ENCODE measurements around the gene SGMS1. TPM values are rescaled to one million over a fixed set of nuclear protein-coding genes. Genes with fewer than 3 reads are reported as not detected.

The SGMS1 gene
- total and polyA plus RNA-seq, 2 experiments from 2014 or later = 15.0 to 34.7 TPM

DNA sequence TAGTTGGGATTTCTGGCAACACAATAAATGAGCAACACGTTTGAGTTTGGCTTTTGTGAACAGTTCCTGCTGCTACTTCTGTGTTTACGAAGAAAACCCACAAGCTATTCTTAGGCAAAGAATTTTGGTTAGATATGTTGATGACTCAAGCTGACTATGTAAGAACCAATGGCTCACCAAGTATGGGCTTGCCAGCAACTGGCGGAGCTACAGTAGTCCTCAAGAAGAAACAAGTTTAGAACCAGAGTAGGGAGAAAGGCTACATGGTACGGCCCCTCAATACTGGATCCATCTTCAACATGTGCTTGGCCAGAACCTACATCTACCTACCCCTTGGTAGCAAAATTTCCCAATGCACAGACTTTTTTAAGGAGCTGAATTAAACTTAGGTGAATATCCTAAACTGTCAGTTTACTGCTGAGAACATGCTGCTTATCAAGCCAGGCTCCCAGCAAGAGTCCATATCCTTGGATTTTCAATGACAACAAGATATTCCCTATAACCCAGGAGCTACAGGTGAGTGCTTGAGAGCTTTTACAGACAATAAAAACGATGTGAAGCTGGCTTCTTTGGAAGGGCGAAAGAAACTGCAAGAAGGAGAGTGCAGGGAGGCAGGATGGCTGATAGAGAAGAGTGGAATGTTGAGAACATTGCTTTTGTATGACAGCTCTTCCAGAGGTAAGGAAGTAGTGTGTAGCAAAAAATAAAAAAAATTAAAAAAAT lies 298.1 kb downstream of the SGMS1 start:
- Mint-ChIP-seq H3K4me3 (peak overlapping the region; percentile 14; the same call in 2 of the 3 replicates), H3K27ac (peak overlapping the region; percentile 93)
- peak; percentile 48 for DNase-seq (ENCODE audit: low spot score)

More for the DNA sequence above, 298.1 kb downstream of the SGMS1 start:
- Mint-ChIP-seq H3K27me3 (ENCODE audit: insufficient read depth, low read depth, poor library complexity) (no peaks in the 10 kb centered on the region), H3K4me1 (peaks cover 26% of the 10 kb centered on the region), H3K36me3 (ENCODE audit: low read depth) (no peaks in the 10 kb centered on the region), H3K9me3 (no peaks in the 10 kb centered on the region)
- Histone ChIP-seq H3K4me3 (0 out of 2 replicates have a peak overlapping the region, but pooled peaks have one; percentile 8), H3K79me2 (replicated peaks; ENCODE audit: insufficient read depth) (no peaks in the 10 kb centered on the region), H3F3A (replicated peaks; ENCODE audit: low read depth) (no peaks in the 10 kb centered on the region), H3K36me3 (ENCODE audit: insufficient read depth) (no peaks in the 10 kb centered on the region), H4K20me1 (replicated peaks; ENCODE audit: insufficient read depth) (no peaks in the 10 kb centered on the region), H3K4me1 (ENCODE audit: insufficient read depth) (peaks cover 21% of the 10 kb centered on the region), H3K27me3 (ENCODE audit: insufficient read depth) (no peaks in the 10 kb centered on the region), H3K9me2 (ENCODE audit: insufficient read depth) (no peaks in the 10 kb centered on the region), H3K4me2 (peak overlapping the region; percentile 57), H3K27ac (ENCODE audit: low read depth) (0 out of 2 replicates have a peak overlapping the region, but pooled peaks have one; percentile 14), H2AFZ (no peak overlapping the region)
- ATAC-seq = peak; percentile 78
- TF ChIP-seq, protein P1, sequence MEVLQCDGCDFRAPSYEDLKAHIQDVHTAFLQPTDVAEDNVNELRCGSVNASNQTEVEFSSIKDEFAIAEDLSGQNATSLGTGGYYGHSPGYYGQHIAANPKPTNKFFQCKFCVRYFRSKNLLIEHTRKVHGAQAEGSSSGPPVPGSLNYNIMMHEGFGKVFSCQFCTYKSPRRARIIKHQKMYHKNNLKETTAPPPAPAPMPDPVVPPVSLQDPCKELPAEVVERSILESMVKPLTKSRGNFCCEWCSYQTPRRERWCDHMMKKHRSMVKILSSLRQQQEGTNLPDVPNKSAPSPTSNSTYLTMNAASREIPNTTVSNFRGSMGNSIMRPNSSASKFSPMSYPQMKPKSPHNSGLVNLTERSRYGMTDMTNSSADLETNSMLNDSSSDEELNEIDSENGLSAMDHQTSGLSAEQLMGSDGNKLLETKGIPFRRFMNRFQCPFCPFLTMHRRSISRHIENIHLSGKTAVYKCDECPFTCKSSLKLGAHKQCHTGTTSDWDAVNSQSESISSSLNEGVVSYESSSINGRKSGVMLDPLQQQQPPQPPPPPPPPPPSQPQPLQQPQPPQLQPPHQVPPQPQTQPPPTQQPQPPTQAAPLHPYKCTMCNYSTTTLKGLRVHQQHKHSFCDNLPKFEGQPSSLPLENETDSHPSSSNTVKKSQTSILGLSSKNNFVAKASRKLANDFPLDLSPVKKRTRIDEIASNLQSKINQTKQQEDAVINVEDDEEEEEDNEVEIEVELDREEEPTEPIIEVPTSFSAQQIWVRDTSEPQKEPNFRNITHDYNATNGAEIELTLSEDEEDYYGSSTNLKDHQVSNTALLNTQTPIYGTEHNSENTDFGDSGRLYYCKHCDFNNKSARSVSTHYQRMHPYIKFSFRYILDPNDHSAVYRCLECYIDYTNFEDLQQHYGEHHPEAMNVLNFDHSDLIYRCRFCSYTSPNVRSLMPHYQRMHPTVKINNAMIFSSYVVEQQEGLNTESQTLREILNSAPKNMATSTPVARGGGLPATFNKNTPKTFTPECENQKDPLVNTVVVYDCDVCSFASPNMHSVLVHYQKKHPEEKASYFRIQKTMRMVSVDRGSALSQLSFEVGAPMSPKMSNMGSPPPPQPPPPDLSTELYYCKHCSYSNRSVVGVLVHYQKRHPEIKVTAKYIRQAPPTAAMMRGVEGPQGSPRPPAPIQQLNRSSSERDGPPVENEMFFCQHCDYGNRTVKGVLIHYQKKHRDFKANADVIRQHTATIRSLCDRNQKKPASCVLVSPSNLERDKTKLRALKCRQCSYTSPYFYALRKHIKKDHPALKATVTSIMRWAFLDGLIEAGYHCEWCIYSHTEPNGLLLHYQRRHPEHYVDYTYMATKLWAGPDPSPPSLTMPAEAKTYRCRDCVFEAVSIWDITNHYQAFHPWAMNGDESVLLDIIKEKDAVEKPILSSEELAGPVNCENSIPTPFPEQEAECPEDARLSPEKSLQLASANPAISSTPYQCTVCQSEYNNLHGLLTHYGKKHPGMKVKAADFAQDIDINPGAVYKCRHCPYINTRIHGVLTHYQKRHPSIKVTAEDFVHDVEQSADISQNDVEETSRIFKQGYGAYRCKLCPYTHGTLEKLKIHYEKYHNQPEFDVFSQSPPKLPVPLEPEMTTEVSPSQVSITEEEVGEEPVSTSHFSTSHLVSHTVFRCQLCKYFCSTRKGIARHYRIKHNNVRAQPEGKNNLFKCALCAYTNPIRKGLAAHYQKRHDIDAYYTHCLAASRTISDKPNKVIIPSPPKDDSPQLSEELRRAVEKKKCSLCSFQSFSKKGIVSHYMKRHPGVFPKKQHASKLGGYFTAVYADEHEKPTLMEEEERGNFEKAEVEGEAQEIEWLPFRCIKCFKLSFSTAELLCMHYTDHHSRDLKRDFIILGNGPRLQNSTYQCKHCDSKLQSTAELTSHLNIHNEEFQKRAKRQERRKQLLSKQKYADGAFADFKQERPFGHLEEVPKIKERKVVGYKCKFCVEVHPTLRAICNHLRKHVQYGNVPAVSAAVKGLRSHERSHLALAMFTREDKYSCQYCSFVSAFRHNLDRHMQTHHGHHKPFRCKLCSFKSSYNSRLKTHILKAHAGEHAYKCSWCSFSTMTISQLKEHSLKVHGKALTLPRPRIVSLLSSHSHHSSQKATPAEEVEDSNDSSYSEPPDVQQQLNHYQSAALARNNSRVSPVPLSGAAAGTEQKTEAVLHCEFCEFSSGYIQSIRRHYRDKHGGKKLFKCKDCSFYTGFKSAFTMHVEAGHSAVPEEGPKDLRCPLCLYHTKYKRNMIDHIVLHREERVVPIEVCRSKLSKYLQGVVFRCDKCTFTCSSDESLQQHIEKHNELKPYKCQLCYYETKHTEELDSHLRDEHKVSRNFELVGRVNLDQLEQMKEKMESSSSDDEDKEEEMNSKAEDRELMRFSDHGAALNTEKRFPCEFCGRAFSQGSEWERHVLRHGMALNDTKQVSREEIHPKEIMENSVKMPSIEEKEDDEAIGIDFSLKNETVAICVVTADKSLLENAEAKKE (CRISPR knock-in tag; IDR thresholded peaks at IDR 0.05) = peak; percentile 63; the same call in 1 of the 2 replicates
- TF ChIP-seq NANOG (IDR thresholded peaks at IDR 0.05; ENCODE audit: borderline replicate concordance) = no peak
- no peak for TF ChIP-seq POLR2AphosphoS5 (IDR thresholded peaks at IDR 0.05; ENCODE audit: low read depth)
- no peak for TF ChIP-seq STAT1 (IDR thresholded peaks at IDR 0.05; ENCODE audit: unreplicated experiment)
- no peak for TF ChIP-seq ZNF114 (CRISPR knock-in tag; IDR thresholded peaks at IDR 0.05)
- TF ChIP-seq ZNF331 (CRISPR knock-in tag; IDR thresholded peaks at IDR 0.05; ENCODE audit: low read depth) = no peak
- TF ChIP-seq, protein P2, sequence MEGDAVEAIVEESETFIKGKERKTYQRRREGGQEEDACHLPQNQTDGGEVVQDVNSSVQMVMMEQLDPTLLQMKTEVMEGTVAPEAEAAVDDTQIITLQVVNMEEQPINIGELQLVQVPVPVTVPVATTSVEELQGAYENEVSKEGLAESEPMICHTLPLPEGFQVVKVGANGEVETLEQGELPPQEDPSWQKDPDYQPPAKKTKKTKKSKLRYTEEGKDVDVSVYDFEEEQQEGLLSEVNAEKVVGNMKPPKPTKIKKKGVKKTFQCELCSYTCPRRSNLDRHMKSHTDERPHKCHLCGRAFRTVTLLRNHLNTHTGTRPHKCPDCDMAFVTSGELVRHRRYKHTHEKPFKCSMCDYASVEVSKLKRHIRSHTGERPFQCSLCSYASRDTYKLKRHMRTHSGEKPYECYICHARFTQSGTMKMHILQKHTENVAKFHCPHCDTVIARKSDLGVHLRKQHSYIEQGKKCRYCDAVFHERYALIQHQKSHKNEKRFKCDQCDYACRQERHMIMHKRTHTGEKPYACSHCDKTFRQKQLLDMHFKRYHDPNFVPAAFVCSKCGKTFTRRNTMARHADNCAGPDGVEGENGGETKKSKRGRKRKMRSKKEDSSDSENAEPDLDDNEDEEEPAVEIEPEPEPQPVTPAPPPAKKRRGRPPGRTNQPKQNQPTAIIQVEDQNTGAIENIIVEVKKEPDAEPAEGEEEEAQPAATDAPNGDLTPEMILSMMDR (conservative IDR thresholded peaks at IDR 0.05; ENCODE audit: low read depth in 2 of 2) = no peak
- TF ChIP-seq EZH2phosphoT487 (IDR thresholded peaks at IDR 0.05; ENCODE audit: unreplicated experiment) = no peak
